OCI-LY3 (cell line): Measurements from ENCODE around the gene MERTK.

ENCODE experiments used
- H2AFZ ChIP-seq: fragments of 200-600, 300-600 bp; shearing (Covaris generic); 2 replicates; pipeline ENCODE4 v1.6.0; 2014; ENCODE audit warnings: antibody characterized with exemption, low read depth, low read length
- H3K27ac ChIP-seq: fragments of 200-600, 300-600 bp; sonication (generic); 2 replicates; pipeline ENCODE4 v1.5.1; 2014; ENCODE audit warnings: mild to moderate bottlenecking, low read length, moderate library complexity, mixed read lengths
- H3K27me3 ChIP-seq: fragments of 200-600, 300-600 bp; sonication (generic); 2 replicates; pipeline ENCODE4 v1.6.1; 2014; ENCODE audit warnings: low read depth, low read length, mixed read lengths
- H3K36me3 ChIP-seq: fragments of 200-600, 300-600 bp; sonication (generic); replicated peaks from 2 replicates; pipeline ENCODE3; 2014; ENCODE audit warnings: low read depth, low read length, mixed read lengths
- H3K4me1 ChIP-seq: fragments of 300-600, 200-600 bp; sonication (generic); 2 replicates; pipeline ENCODE4 v1.6.1; 2014; ENCODE audit warnings: low read length, mixed read lengths
- H3K4me2 ChIP-seq: fragments of 200-600, 300-600 bp; sonication (generic); 2 replicates; pipeline ENCODE4 v1.6.1; 2014; ENCODE audit warnings: low read length, mixed read lengths
- H3K4me3 ChIP-seq: fragments of 300-600, 200-600 bp; sonication (generic); 2 replicates; pipeline ENCODE4 v1.5.1; 2014; ENCODE audit warnings: antibody characterized with exemption, mild to moderate bottlenecking, low read length, moderate library complexity
- H3K79me2 ChIP-seq: fragments of 300-600, 200-600 bp; shearing (Covaris generic); 2 replicates; pipeline ENCODE4 v1.6.1; 2014; ENCODE audit warnings: mild to moderate bottlenecking, low read length, mixed read lengths
- H3K9ac ChIP-seq: fragments of 300-600, 200-600 bp; shearing (Covaris generic); 2 replicates; pipeline ENCODE4 v1.6.0; 2014; ENCODE audit warnings: mild to moderate bottlenecking, low read length, moderate library complexity
- H3K9me3 ChIP-seq: fragments of 200-600, 300-600 bp; shearing (Covaris generic); 2 replicates; pipeline ENCODE4 v1.6.1; 2014; ENCODE audit warnings: low read length, mixed read lengths; ENCODE audit not compliant: insufficient read depth
- H4K20me1 ChIP-seq: fragments of 200-600, 300-600 bp; sonication (generic); 2 replicates; pipeline ENCODE4 v1.6.1; 2016; ENCODE audit warnings: low read length, mixed read lengths; ENCODE audit not compliant: insufficient read depth
- CTCF ChIP-seq: fragments of 200-600, 300-600 bp; sonication (generic); IDR thresholded peaks from 2 replicates; pipeline ENCODE4 v1.5.1; 2014; ENCODE audit warnings: antibody characterized with exemption, low read length, low read depth
- EZH2phosphoT487 ChIP-seq: fragments of 200-600 bp; shearing (Covaris generic); IDR thresholded peaks from 2 replicates; pipeline ENCODE4 v1.6.1; 2018; ENCODE audit warnings: antibody characterized with exemption, mixed run types, low read depth

Gene MERTK

GRCh38 chr2:111972955-111973565, 74.7 kb downstream of the MERTK start:
- Histone ChIP-seq H3K4me3 (no peak overlapping the region), H3K9me3 (0 out of 2 replicates have a peak, but pooled peaks cover 9% of the 10 kb centered on the region)

GRCh38 chr2:111973701-111974100, 75.3 kb downstream of the MERTK start:
- Histone ChIP-seq H3K9me3 (0 out of 2 replicates have a peak, but pooled peaks cover 9% of the 10 kb centered on the region), H3K9ac (no peak overlapping the region), H3K4me1 (peaks cover 8% of the 10 kb centered on the region; the same call in 1 of the 2 replicates), H3K27ac (no peak overlapping the region), H2AFZ (no peak overlapping the region), H3K27me3 (no peaks in the 10 kb centered on the region), H3K4me3 (no peak overlapping the region), H4K20me1 (no peaks in the 10 kb centered on the region), H3K36me3 (no peaks in the 10 kb centered on the region), H3K79me2 (no peaks in the 10 kb centered on the region), H3K4me2 (peak overlapping the region; percentile 46; the same call in 1 of the 2 replicates)
- TF ChIP-seq EZH2phosphoT487 (no peak), CTCF (no peak)

More at GRCh38 chr2:111972955-111973565, 74.7 kb downstream of the MERTK start:
- Histone ChIP-seq H4K20me1 (no peaks in the 10 kb centered on the region), H3K4me1 (peaks cover 8% of the 10 kb centered on the region; the same call in 1 of the 2 replicates), H3K36me3 (no peaks in the 10 kb centered on the region), H3K27me3 (no peaks in the 10 kb centered on the region), H2AFZ (peak overlapping the region; percentile 65; the same call in 1 of the 2 replicates), H3K9ac (no peak overlapping the region), H3K79me2 (no peaks in the 10 kb centered on the region), H3K4me2 (peak overlapping the region; percentile 46), H3K27ac (no peak overlapping the region)
- TF ChIP-seq CTCF (no peak), EZH2phosphoT487 (no peak)

GRCh38 chr2:111975053-111975552, 76.7 kb downstream of the MERTK start:
- peaks cover 8% of the 10 kb centered on the region; the same call in 1 of the 2 replicates for H3K4me1 ChIP-seq
- H3K79me2 ChIP-seq, result no peaks in the 10 kb centered on the region
- H3K36me3 ChIP-seq, result no peaks in the 10 kb centered on the region
- H4K20me1 ChIP-seq, result no peaks in the 10 kb centered on the region
- no peak overlapping the region for H2AFZ ChIP-seq
- TF ChIP-seq CTCF (no peak), EZH2phosphoT487 (no peak)
- no peak overlapping the region for H3K9ac ChIP-seq
- no peak overlapping the region for H3K4me3 ChIP-seq
- no peaks in the 10 kb centered on the region for H3K27me3 ChIP-seq
- no peak overlapping the region for H3K27ac ChIP-seq
- no peak overlapping the region for H3K4me2 ChIP-seq
- 0 out of 2 replicates have a peak, but pooled peaks cover 9% of the 10 kb centered on the region for H3K9me3 ChIP-seq

GRCh38 chr2:111975819-111976218, 77.4 kb downstream of the MERTK start:
- no peaks in the 10 kb centered on the region for H3K79me2 ChIP-seq
- H3K4me1 ChIP-seq, result peaks cover 8% of the 10 kb centered on the region; the same call in 1 of the 2 replicates
- no peak overlapping the region for H3K27ac ChIP-seq
- no peaks in the 10 kb centered on the region for H4K20me1 ChIP-seq
- no peak overlapping the region for H3K4me2 ChIP-seq
- no peaks in the 10 kb centered on the region for H3K27me3 ChIP-seq
- H2AFZ ChIP-seq, result no peak overlapping the region
- H3K9me3 ChIP-seq, result 0 out of 2 replicates have a peak, but pooled peaks cover 9% of the 10 kb centered on the region
- no peaks in the 10 kb centered on the region for H3K36me3 ChIP-seq
- no peak overlapping the region for H3K9ac ChIP-seq
- H3K4me3 ChIP-seq, result no peak overlapping the region
- no peak for TF ChIP-seq CTCF
- TF ChIP-seq EZH2phosphoT487, result no peak
